PC-3 (cell line): Measurements from ENCODE around the gene RRBP1. TPM values are rescaled to one million over a fixed set of nuclear protein-coding genes. Genes with fewer than 3 reads are reported as not detected.

Experiments used
- ATAC-seq: fragments of 200-7000 bp; cut with Tn5 transposase; 2 replicates; pipeline ENCODE4 v1.9.1; 2020; ENCODE audit warnings: mild to moderate bottlenecking, moderate library complexity
- BruUV-seq: library from RNA; stranded (reverse); fragments of 400-500 nt; replicated peaks from 2 replicates; lab custom pipeline; 2021; lab: Mats Ljungman, UMichigan
- CTCF ChIA-PET: fragments of 300-600 bp; sonication (Branson Sonifier 250); formaldehyde crosslinking; loops from one replicate; lab custom pipeline; 2022; ENCODE audit warnings: antibody characterized with exemption; lab: Charles Lee
- POLR2A ChIA-PET: fragments of 300-600 bp; sonication (Branson Sonifier 250); formaldehyde crosslinking; loops from one replicate; lab custom pipeline; 2022; ENCODE audit warnings: antibody characterized with exemption; ENCODE audit not compliant: unreplicated experiment; lab: Charles Lee
- DNase-seq: peaks from one replicate; pipeline ENCODE4 v3.0.0-alpha.2; 2015
- H2AFZ ChIP-seq: fragments of 300-600 bp; sonication (generic); 2 replicates; pipeline ENCODE4 v1.6.0; 2016; ENCODE audit warnings: antibody characterized with exemption, low read length
- H3F3A ChIP-seq: fragments of 300-600 bp; sonication (generic); one replicate; pipeline ENCODE4 v1.6.0; 2017; ENCODE audit warnings: antibody characterized with exemption, low read length, control low read depth, mild to moderate bottlenecking; ENCODE audit not compliant: unreplicated experiment
- H3K27ac ChIP-seq: fragments of 300-600 bp; sonication (generic); 2 replicates; pipeline ENCODE4 v1.5.1; 2016; ENCODE audit warnings: mild to moderate bottlenecking, low read length
- H3K27me3 ChIP-seq: fragments of 300-600 bp; sonication (generic); 2 replicates; pipeline ENCODE4 v1.6.1; 2016; ENCODE audit warnings: low read length, mixed read lengths
- H3K36me3 ChIP-seq: fragments of 300-600 bp; sonication (generic); 2 replicates; pipeline ENCODE4 v1.6.1; 2016; ENCODE audit warnings: low read depth, mixed run types, low read length, mixed read lengths
- H3K4me1 ChIP-seq: fragments of 300-600 bp; sonication (generic); 2 replicates; pipeline ENCODE4 v1.5.1; 2016; ENCODE audit warnings: low read length; ENCODE audit not compliant: insufficient read depth
- H3K4me2 ChIP-seq: fragments of 300-600 bp; sonication (generic); 2 replicates; pipeline ENCODE4 v1.6.0; 2016; ENCODE audit warnings: low read length
- H3K4me3 ChIP-seq: fragments of 300-600 bp; sonication (generic); 2 replicates; pipeline ENCODE4 v1.5.1; 2016; ENCODE audit warnings: mild to moderate bottlenecking, low read length, mixed read lengths
- H3K79me2 ChIP-seq: fragments of 300-600 bp; sonication (generic); 2 replicates; pipeline ENCODE4 v1.6.1; 2017; ENCODE audit warnings: low read length, mixed read lengths
- H3K9ac ChIP-seq: fragments of 300-600 bp; sonication (generic); 2 replicates; pipeline ENCODE4 v1.6.0; 2016; ENCODE audit warnings: mild to moderate bottlenecking, low read length
- H3K9me2 ChIP-seq: fragments of 300-600 bp; sonication (generic); replicated peaks from 2 replicates; pipeline ENCODE4 v1.6.1; 2016; ENCODE audit warnings: mixed run types, low read length, mixed read lengths
- H3K9me3 ChIP-seq: fragments of 300-600 bp; sonication (generic); 2 replicates; pipeline ENCODE4 v1.6.1; 2016; ENCODE audit warnings: low read length, mixed read lengths
- H4K20me1 ChIP-seq: fragments of 300-600 bp; sonication (generic); 2 replicates; pipeline ENCODE4 v1.6.1; 2016; ENCODE audit warnings: low read length, mixed read lengths
- EZH2 ChIP-seq: fragments of 300-600 bp; sonication (generic); IDR thresholded peaks from one replicate; pipeline ENCODE4 v1.6.1; 2017; ENCODE audit warnings: antibody characterized with exemption, mild to moderate bottlenecking, low read length; ENCODE audit not compliant: unreplicated experiment
- EZH2phosphoT487 ChIP-seq: fragments of 300-600 bp; sonication (generic); IDR thresholded peaks from 2 replicates; pipeline ENCODE4 v1.6.1; 2018; ENCODE audit warnings: mild to moderate bottlenecking, antibody characterized with exemption, low read length, borderline replicate concordance
- intact Hi-C: fragments of 100-400 bp; cut with micrococcal nuclease; formaldehyde crosslinking; loops from 2 replicates; pipeline ENCODE4 v1.9.0; 2023
- total RNA-seq: library from RNA; depleted of rRNA; stranded (reverse); fragments of >200 nt; gene quantifications from 2 replicates; pipeline ENCODE4 v1.2.3, GENCODE V29; 2014
- TF ChIP-seq, protein P1 (sequence below): fragments of 300-600 bp; sonication (generic); conservative IDR thresholded peaks from 2 replicates; pipeline ENCODE4 v1.5.1; 2017; ENCODE audit warnings: antibody characterized with exemption, low read depth, mild to moderate bottlenecking, low read length

The RRBP1 gene
- total RNA-seq, 1 experiment from 2014 or later: 176 TPM

DNA sequence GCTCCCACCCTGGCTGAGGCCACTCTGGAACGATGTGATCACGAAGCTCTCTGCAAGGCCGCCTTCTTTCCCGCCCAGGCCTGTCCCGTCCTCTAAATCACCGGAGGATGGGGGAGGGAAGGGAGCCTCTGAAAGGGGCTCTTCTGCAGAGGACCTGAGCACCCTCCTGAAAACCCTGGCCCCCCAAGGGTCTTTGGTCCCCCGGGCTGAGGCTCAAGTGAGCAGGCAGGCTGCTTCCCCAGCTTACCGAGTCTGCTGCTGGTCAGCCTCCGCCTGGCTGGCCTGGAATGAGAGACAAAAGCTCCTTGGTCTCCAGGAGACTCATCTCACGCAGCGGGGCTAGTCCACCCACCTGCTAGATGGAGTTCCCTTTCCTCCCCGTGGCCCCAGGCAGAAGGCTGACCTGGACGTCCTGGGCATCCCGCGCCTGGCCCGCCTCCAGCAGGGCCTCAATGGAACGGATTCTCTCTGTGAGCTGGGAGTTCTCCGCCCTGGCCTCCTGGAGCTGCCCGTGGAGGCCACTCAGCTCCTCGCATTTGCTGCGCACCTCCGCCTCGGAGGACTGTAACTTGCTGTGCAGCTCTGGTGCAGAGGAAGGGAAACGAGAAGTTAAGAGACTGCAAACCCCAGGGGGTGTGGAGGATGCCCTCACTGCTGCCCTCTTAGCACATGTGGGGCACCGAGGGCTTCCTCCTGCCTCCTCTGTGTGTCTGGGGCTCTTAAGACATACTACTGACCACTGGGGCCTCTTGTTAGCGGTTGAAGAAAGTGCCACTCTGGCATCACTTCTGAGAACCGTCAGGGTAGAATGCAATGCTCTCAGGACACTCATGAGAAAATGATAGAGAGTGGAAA is 54.7 kb downstream of the RRBP1 start:
- TF ChIP-seq EZH2phosphoT487 (no peak), EZH2 (no peak)
- TF ChIP-seq, protein P1, sequence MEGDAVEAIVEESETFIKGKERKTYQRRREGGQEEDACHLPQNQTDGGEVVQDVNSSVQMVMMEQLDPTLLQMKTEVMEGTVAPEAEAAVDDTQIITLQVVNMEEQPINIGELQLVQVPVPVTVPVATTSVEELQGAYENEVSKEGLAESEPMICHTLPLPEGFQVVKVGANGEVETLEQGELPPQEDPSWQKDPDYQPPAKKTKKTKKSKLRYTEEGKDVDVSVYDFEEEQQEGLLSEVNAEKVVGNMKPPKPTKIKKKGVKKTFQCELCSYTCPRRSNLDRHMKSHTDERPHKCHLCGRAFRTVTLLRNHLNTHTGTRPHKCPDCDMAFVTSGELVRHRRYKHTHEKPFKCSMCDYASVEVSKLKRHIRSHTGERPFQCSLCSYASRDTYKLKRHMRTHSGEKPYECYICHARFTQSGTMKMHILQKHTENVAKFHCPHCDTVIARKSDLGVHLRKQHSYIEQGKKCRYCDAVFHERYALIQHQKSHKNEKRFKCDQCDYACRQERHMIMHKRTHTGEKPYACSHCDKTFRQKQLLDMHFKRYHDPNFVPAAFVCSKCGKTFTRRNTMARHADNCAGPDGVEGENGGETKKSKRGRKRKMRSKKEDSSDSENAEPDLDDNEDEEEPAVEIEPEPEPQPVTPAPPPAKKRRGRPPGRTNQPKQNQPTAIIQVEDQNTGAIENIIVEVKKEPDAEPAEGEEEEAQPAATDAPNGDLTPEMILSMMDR: no peak

DNA sequence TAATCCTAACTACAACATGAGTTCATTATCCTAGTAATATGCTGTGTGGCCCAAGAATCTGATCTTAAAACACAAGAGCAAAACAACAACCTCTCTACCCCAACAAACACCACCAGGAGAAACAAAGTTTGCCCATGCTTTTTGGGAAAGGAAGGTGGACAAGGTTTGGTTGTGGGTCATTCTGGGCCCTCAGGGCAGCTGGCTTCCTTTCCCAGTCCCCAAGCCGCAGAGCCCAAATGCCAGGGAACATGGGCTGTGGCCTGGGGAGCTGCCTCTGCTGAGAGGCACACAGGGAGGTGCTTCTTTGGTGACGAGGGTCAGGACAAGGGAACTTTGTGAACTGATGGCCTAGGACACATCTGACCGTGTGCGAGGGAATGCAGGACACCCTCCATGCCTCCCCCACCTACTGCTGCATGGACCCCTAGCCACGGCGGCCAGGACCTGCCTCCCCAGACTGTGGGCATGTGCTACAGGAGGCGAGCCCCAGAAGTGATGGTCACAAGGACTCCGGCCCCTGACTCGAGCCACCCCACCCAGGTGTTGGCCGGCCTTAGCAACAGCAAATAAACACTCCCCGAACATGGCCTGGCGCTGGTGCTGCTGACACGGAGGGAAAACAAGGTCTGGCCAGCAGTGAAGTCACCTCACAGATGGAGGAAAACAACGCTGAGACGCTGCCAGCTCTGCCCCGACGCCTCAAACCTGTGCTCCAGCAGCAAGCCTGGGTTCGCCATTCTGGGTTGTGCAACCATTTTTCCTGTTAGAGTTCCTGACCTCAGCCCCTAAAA is 55.6 kb downstream of the RRBP1 start:
- intact Hi-C loops: no loop called here
- Histone ChIP-seq H3F3A (no peaks in the 10 kb centered on the region), H2AFZ (no peak overlapping the region), H3K79me2 (no peaks in the 10 kb centered on the region), H3K4me3 (no peak overlapping the region), H3K4me2 (no peak overlapping the region), H3K9me2 (no peaks in the 10 kb centered on the region), H3K27ac (no peak overlapping the region), H4K20me1 (no peaks in the 10 kb centered on the region), H3K36me3 (peaks cover 51% of the 10 kb centered on the region; the same call in 1 of the 2 replicates), H3K9ac (no peak overlapping the region), H3K9me3 (no peaks in the 10 kb centered on the region), H3K4me1 (no peaks in the 10 kb centered on the region), H3K27me3 (no peaks in the 10 kb centered on the region)
- DNase-seq (no peak), ATAC-seq (no peak)
- no TSS peak for BruUV-seq
- TF ChIP-seq EZH2phosphoT487 (no peak), EZH2 (no peak)
- TF ChIP-seq, protein P1: no peak
- ChIA-PET POLR2A (interaction anchor here (0.6 kb wide), 1 partner anchor 8 kb away, joined by 3 read pairs; no protein-coding TSS in a partner anchor), CTCF (interaction anchor here (0.7 kb wide), 1 partner anchor 284 kb away, joined by 9 read pairs; no protein-coding TSS in a partner anchor)

More for the DNA sequence above, 54.7 kb downstream of the RRBP1 start:
- H3F3A ChIP-seq: no peaks in the 10 kb centered on the region
- H3K9me3 ChIP-seq: no peaks in the 10 kb centered on the region
- H3K4me1 ChIP-seq: no peaks in the 10 kb centered on the region
- H4K20me1 ChIP-seq: no peaks in the 10 kb centered on the region
- POLR2A ChIA-PET: interaction anchor here (0.6 kb wide), 1 partner anchor 9 kb away, joined by 3 read pairs; no protein-coding TSS in a partner anchor
- H2AFZ ChIP-seq: no peak overlapping the region
- H3K9me2 ChIP-seq: no peaks in the 10 kb centered on the region
- intact Hi-C loops: no loop called here
- no peak overlapping the region for H3K27ac ChIP-seq
- H3K4me3 ChIP-seq: no peak overlapping the region
- DNase-seq (no peak), ATAC-seq (no peak)
- no peaks in the 10 kb centered on the region for H3K27me3 ChIP-seq
- BruUV-seq: no TSS peak
- CTCF ChIA-PET: interaction anchor here (0.6 kb wide), 1 partner anchor 270 kb away, joined by 4 read pairs; no protein-coding TSS in a partner anchor
- H3K4me2 ChIP-seq: no peak overlapping the region
- no peaks in the 10 kb centered on the region for H3K79me2 ChIP-seq
- peaks cover 55% of the 10 kb centered on the region; the same call in 1 of the 2 replicates for H3K36me3 ChIP-seq
- no peak overlapping the region for H3K9ac ChIP-seq
